Testis (tissue), 2 donors: ENCODE measurements around the gene EMD.

ENCODE experiments used
- CTCF ChIP-seq, 3 experiments: fragments of 450-650 bp in 2 of 3; fragments of 200-600 bp in 1 of 3; sonication (generic) in 1 of 3; IDR thresholded peaks; one replicate each; pipeline ENCODE4 v1.5.1; 2016 to 2019; ENCODE audit warnings: antibody characterized with exemption in 3 of 3, mild to moderate bottlenecking in 2 of 3, moderate library complexity in 1 of 3
- POLR2A ChIP-seq: fragments of 450-650 bp; IDR thresholded peaks from one replicate; pipeline ENCODE4 v1.6.1; 2017; ENCODE audit warnings: antibody characterized with exemption, mild to moderate bottlenecking, moderate library complexity

GRCh38 chrX:154355094-154355775, 23.9 kb upstream of the EMD start:
- no peak for TF ChIP-seq CTCF (IDR thresholded peaks at IDR 0.05)
- TF ChIP-seq POLR2A: no peak
